MM.1S (cell line): ENCODE data around the gene SLC25A53.

Experiments
- EZH2 ChIP-seq: fragments of 300-600 bp; sonication (generic); optimal IDR thresholded peaks from 2 replicates; pipeline ENCODE3; 2017; ENCODE audit warnings: low read depth, mild to moderate bottlenecking, antibody characterized with exemption, low read length, mixed read lengths
- EZH2phosphoT487 ChIP-seq: fragments of 300-600 bp; sonication (generic); IDR thresholded peaks from 2 replicates; pipeline ENCODE4 v1.6.1; 2018; ENCODE audit warnings: antibody characterized with exemption, low read length
- TF ChIP-seq, protein P1 (sequence below): fragments of 300-600 bp; sonication (generic); IDR thresholded peaks from 2 replicates; pipeline ENCODE4 v1.5.1; 2016; ENCODE audit warnings: antibody characterized with exemption, low read length, mixed read lengths

DNA sequence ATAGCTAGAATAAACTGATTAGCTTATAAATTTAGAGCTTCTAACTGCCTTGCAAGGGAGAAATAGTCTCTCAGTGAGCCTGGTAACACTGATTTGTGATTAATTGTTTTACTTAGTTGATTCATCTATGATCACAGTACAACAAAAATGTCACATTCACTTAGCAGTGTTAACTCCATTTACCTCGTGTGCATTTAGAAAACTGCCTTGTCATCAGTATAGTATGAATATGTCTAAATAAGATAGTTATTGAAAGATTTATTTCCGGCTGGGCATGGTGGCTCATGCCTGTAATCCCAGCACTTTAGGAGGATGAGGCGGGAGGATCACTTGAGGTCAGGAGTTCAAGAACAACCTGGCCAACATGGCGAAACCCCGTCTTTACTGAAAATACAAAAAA lies 48.7 kb upstream of the SLC25A53 start:
- TF ChIP-seq, protein P1, sequence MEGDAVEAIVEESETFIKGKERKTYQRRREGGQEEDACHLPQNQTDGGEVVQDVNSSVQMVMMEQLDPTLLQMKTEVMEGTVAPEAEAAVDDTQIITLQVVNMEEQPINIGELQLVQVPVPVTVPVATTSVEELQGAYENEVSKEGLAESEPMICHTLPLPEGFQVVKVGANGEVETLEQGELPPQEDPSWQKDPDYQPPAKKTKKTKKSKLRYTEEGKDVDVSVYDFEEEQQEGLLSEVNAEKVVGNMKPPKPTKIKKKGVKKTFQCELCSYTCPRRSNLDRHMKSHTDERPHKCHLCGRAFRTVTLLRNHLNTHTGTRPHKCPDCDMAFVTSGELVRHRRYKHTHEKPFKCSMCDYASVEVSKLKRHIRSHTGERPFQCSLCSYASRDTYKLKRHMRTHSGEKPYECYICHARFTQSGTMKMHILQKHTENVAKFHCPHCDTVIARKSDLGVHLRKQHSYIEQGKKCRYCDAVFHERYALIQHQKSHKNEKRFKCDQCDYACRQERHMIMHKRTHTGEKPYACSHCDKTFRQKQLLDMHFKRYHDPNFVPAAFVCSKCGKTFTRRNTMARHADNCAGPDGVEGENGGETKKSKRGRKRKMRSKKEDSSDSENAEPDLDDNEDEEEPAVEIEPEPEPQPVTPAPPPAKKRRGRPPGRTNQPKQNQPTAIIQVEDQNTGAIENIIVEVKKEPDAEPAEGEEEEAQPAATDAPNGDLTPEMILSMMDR: no peak
- TF ChIP-seq EZH2phosphoT487: no peak
- no peak for TF ChIP-seq EZH2
